HEK293 (cell line): ENCODE results near the gene PLA2G4B.

Experiments used
- CTCF ChIA-PET: fragments of 350-600 bp; formaldehyde crosslinking; extraction: SDS; loops from one replicate; lab custom pipeline; 2021; ENCODE audit warnings: antibody characterized with exemption; lab: Yijun Ruan, JAX
- POLR2A ChIA-PET: fragments of 300-600 bp; formaldehyde crosslinking; extraction: SDS; loops from one replicate; lab custom pipeline; 2020; ENCODE audit warnings: antibody characterized with exemption, inconsistent platforms; lab: Yijun Ruan, JAX
- H3K27ac ChIP-seq: fragments of 200-500 bp; sonication (Bioruptor generic); 2 replicates; pipeline ENCODE4 v1.5.1; 2014; ENCODE audit warnings: low read depth, low read length, control low read depth, inconsistent platforms; ENCODE audit errors: extremely low read depth
- H3K36me3 ChIP-seq, 2 experiments: fragments of 200-500 bp in 1 of 2; sonication (Bioruptor generic) in 1 of 2; 1 replicate in 1 of 2; 2 replicates in 1 of 2; pipeline ENCODE4 v1.5.1; 2014 to 2017; ENCODE audit warnings: inconsistent platforms in 2 of 2, low read length in 2 of 2; ENCODE audit not compliant: control insufficient read depth in 2 of 2, insufficient read depth in 1 of 2
- H3K4me1 ChIP-seq: fragments of 200-500 bp; sonication (Bioruptor generic); 2 replicates; pipeline ENCODE4 v1.5.1; 2014; ENCODE audit warnings: mild to moderate bottlenecking, low read length, inconsistent platforms; ENCODE audit not compliant: control insufficient read depth, insufficient read depth
- H3K4me3 ChIP-seq: 2 replicates; pipeline ENCODE4 v1.5.1; 2011; ENCODE audit warnings: low read depth, mild to moderate bottlenecking, control low read depth, low read length, moderate library complexity
- H3K9me3 ChIP-seq: fragments of 200-500 bp; sonication (Bioruptor generic); 2 replicates; pipeline ENCODE4 v1.5.1; 2014; ENCODE audit warnings: low read depth, low read length, inconsistent platforms; ENCODE audit not compliant: control insufficient read depth, insufficient read depth
- ATF2 ChIP-seq: fragments of 450-650 bp; formaldehyde crosslinking; IDR thresholded peaks from 2 replicates; pipeline ENCODE4 v1.5.1; 2016; ENCODE audit warnings: missing biosample characterization, missing genetic modification characterization, low read depth
- GLI2 ChIP-seq: fragments of 450-650 bp; formaldehyde crosslinking; IDR thresholded peaks from 2 replicates; pipeline ENCODE4; 2017; ENCODE audit warnings: missing biosample characterization, missing genetic modification characterization, low read depth, borderline replicate concordance
- HOXA7 ChIP-seq: sonication (generic); formaldehyde crosslinking; IDR thresholded peaks from 2 replicates; pipeline ENCODE4 v1.8.1; 2022; ENCODE audit warnings: missing genetic modification reagents, borderline replicate concordance
- IKZF3 ChIP-seq: fragments of 450-650 bp; IDR thresholded peaks from 2 replicates; pipeline ENCODE4 v1.5.0; 2018; ENCODE audit warnings: missing biosample characterization, mild to moderate bottlenecking, missing genetic modification characterization, moderate library complexity
- KLF16 ChIP-seq: fragments of 450-650 bp; formaldehyde crosslinking; IDR thresholded peaks from 2 replicates; pipeline ENCODE4 v1.5.1; 2017; ENCODE audit warnings: missing biosample characterization, missing genetic modification characterization
- MEIS1 ChIP-seq: sonication (generic); formaldehyde crosslinking; IDR thresholded peaks from 2 replicates; pipeline ENCODE4 v1.8.1; 2022; ENCODE audit warnings: missing genetic modification reagents, mild to moderate bottlenecking, borderline replicate concordance
- REPIN1 ChIP-seq: fragments of 450-650 bp; formaldehyde crosslinking; IDR thresholded peaks from 2 replicates; pipeline ENCODE4 v1.5.1; 2017; ENCODE audit warnings: missing biosample characterization, missing genetic modification characterization, low read depth
- TRIM28 ChIP-seq: IDR thresholded peaks from 2 replicates; pipeline ENCODE4 v1.6.1; 2011; ENCODE audit warnings: low read length, control low read depth, borderline replicate concordance
- ZBTB7A ChIP-seq: fragments of 450-650 bp; formaldehyde crosslinking; IDR thresholded peaks from 2 replicates; pipeline ENCODE4 v1.5.1; 2016; ENCODE audit warnings: low read depth, missing biosample characterization, missing genetic modification characterization
- ZNF132 ChIP-seq: fragments of 450-650 bp; formaldehyde crosslinking; IDR thresholded peaks from 2 replicates; pipeline ENCODE4 v1.5.1; 2017; ENCODE audit warnings: missing biosample characterization, missing genetic modification characterization, borderline replicate concordance
- ZNF133 ChIP-seq: fragments of 450-650 bp; formaldehyde crosslinking; IDR thresholded peaks from 2 replicates; pipeline ENCODE4 v1.5.1; 2016; ENCODE audit warnings: missing biosample characterization, missing genetic modification characterization
- ZNF174 ChIP-seq: fragments of 450-650 bp; formaldehyde crosslinking; IDR thresholded peaks from 2 replicates; pipeline ENCODE4 v1.5.0; 2017; ENCODE audit warnings: missing biosample characterization, mild to moderate bottlenecking, missing genetic modification characterization
- ZNF248 ChIP-seq: fragments of 450-650 bp; formaldehyde crosslinking; IDR thresholded peaks from 2 replicates; pipeline ENCODE4 v1.5.1; 2017; ENCODE audit warnings: missing biosample characterization, missing genetic modification characterization
- ZNF266 ChIP-seq: fragments of 450-650 bp; formaldehyde crosslinking; IDR thresholded peaks from 2 replicates; pipeline ENCODE4 v1.5.1; 2016; ENCODE audit warnings: missing biosample characterization, missing genetic modification characterization, low read depth
- ZNF335 ChIP-seq: fragments of 450-650 bp; formaldehyde crosslinking; conservative IDR thresholded peaks from 2 replicates; pipeline ENCODE4 v1.5.1; 2016; ENCODE audit warnings: missing biosample characterization, missing genetic modification characterization
- ZNF416 ChIP-seq: fragments of 450-650 bp; formaldehyde crosslinking; IDR thresholded peaks from 2 replicates; pipeline ENCODE4 v1.5.1; 2016; ENCODE audit warnings: missing biosample characterization, missing genetic modification characterization
- ZNF433 ChIP-seq: fragments of 450-650 bp; formaldehyde crosslinking; IDR thresholded peaks from 2 replicates; pipeline ENCODE4 v1.5.1; 2016; ENCODE audit warnings: missing biosample characterization, missing genetic modification characterization, low read depth
- ZNF488 ChIP-seq: fragments of 450-650 bp; formaldehyde crosslinking; IDR thresholded peaks from 2 replicates; pipeline ENCODE4 v1.5.1; 2016; ENCODE audit warnings: missing biosample characterization, missing genetic modification characterization
- ZNF513 ChIP-seq: fragments of 450-650 bp; IDR thresholded peaks from 2 replicates; pipeline ENCODE4 v1.5.1; 2018; ENCODE audit warnings: missing biosample characterization, missing genetic modification characterization
- ZNF529 ChIP-seq: fragments of 450-650 bp; formaldehyde crosslinking; IDR thresholded peaks from 2 replicates; pipeline ENCODE4 v1.5.1; 2017; ENCODE audit warnings: missing genetic modification characterization, missing biosample characterization; ENCODE audit not compliant: insufficient replicate concordance
- ZNF623 ChIP-seq: fragments of 450-650 bp; formaldehyde crosslinking; IDR thresholded peaks from 2 replicates; pipeline ENCODE4 v1.5.1; 2016; ENCODE audit warnings: missing biosample characterization, missing genetic modification characterization
- ZNF626 ChIP-seq: fragments of 450-650 bp; sonication (Bioruptor Pico); formaldehyde crosslinking; IDR thresholded peaks from 2 replicates; pipeline ENCODE4 v1.5.1; 2018; ENCODE audit warnings: missing biosample characterization, missing genetic modification characterization, inconsistent platforms
- ZNF76 ChIP-seq: fragments of 450-650 bp; formaldehyde crosslinking; IDR thresholded peaks from 2 replicates; pipeline ENCODE4; 2016; ENCODE audit warnings: low read depth, missing biosample characterization, missing genetic modification characterization, borderline replicate concordance
- ZNF785 ChIP-seq: fragments of 450-650 bp; formaldehyde crosslinking; IDR thresholded peaks from 2 replicates; pipeline ENCODE4 v1.5.1; 2016; ENCODE audit warnings: missing biosample characterization, missing genetic modification characterization
- ZNF830 ChIP-seq: fragments of 450-650 bp; IDR thresholded peaks from 2 replicates; pipeline ENCODE4 v1.5.0; 2018; ENCODE audit warnings: missing biosample characterization, missing genetic modification characterization, low read depth, mild to moderate bottlenecking, moderate library complexity
- TF ChIP-seq, protein P1 (sequence below): fragments of 450-650 bp; formaldehyde crosslinking; IDR thresholded peaks from 2 replicates; pipeline ENCODE4 v1.5.1; 2016; ENCODE audit warnings: missing biosample characterization, missing genetic modification characterization, borderline replicate concordance

The PLA2G4B gene

GRCh38 chr15:41885321-41885720 is 46.7 kb downstream of the PLA2G4B start:
- no peaks in the 10 kb centered on the region for H3K4me1 ChIP-seq
- TF ChIP-seq ZNF248 (tag by site-specific recombination) (no peak), ZBTB7A (tag by site-specific recombination) (no peak), ZNF830 (tag by site-specific recombination) (no peak), ATF2 (tag by site-specific recombination) (no peak), ZNF623 (tag by site-specific recombination) (no peak), ZNF416 (tag by site-specific recombination) (no peak), MEIS1 (CRISPR knock-in tag) (no peak), KLF16 (no peak), HOXA7 (CRISPR knock-in tag) (no peak), GLI2 (no peak), ZNF529 (tag by site-specific recombination) (no peak), ZNF76 (tag by site-specific recombination) (no peak), ZNF626 (tag by site-specific recombination) (no peak), REPIN1 (tag by site-specific recombination) (no peak), ZNF513 (tag by site-specific recombination) (no peak), IKZF3 (tag by site-specific recombination) (no peak), ZNF488 (tag by site-specific recombination) (no peak), ZNF335 (tag by site-specific recombination) (no peak), ZNF133 (tag by site-specific recombination) (no peak)
- TF ChIP-seq, all 188 proteins: peak for 0
- H3K4me3 ChIP-seq = no peak overlapping the region
- H3K9me3 ChIP-seq = no peaks in the 10 kb centered on the region
- ChIA-PET CTCF (no interaction called here), POLR2A (no interaction called here)
- H3K27ac ChIP-seq = no peak overlapping the region
- H3K36me3 ChIP-seq = no peaks in the 10 kb centered on the region

DNA sequence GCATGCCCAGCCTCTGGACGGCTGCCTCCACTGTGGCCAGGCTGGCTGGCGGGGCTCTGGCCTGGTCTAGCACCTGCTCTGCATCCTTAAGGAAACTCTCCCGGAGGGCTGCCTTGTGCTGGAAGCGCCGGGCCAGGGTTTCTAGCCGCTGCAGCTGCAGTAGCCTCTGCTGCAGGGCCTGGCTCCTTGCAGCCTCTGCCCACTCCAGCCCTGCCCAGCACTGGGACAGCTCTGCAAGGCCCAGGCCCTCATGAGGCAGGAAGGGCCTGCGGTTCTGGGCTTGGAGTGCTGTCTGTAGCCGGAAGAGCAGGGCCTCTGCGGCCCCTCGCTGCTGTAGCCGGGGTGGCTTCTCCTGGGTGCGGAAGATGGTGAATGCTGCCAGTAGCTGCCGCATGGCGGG is 47.2 kb downstream of the PLA2G4B start:
- no peak overlapping the region for H3K4me3 ChIP-seq
- no peaks in the 10 kb centered on the region for H3K9me3 ChIP-seq
- H3K36me3 ChIP-seq = no peaks in the 10 kb centered on the region
- H3K4me1 ChIP-seq = no peaks in the 10 kb centered on the region
- CTCF ChIA-PET = no interaction called here
- TF ChIP-seq ZNF174 (no peak), ZNF266 (tag by site-specific recombination) (no peak), ZNF433 (tag by site-specific recombination) (no peak), ZNF132 (no peak), ZNF785 (tag by site-specific recombination) (no peak), TRIM28 (no peak), ZNF76 (tag by site-specific recombination) (no peak)
- TF ChIP-seq, protein P1, sequence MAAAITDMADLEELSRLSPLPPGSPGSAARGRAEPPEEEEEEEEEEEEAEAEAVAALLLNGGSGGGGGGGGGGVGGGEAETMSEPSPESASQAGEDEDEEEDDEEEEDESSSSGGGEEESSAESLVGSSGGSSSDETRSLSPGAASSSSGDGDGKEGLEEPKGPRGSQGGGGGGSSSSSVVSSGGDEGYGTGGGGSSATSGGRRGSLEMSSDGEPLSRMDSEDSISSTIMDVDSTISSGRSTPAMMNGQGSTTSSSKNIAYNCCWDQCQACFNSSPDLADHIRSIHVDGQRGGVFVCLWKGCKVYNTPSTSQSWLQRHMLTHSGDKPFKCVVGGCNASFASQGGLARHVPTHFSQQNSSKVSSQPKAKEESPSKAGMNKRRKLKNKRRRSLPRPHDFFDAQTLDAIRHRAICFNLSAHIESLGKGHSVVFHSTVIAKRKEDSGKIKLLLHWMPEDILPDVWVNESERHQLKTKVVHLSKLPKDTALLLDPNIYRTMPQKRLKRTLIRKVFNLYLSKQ = no peak
- POLR2A ChIA-PET = no interaction called here
- no peak overlapping the region for H3K27ac ChIP-seq
